GM12872 (cell line): ENCODE data around the gene DGUOK.

Source experiments
- CTCF ChIP-seq: IDR thresholded peaks from 3 replicates; pipeline ENCODE4 v1.5.1; 2011; ENCODE audit warnings: low read depth, mild to moderate bottlenecking, low read length, moderate library complexity; ENCODE audit not compliant: insufficient read depth

DGUOK gene

GRCh38 chr2:73963385-73964120 is 36.9 kb downstream of the DGUOK start:
- no peak for TF ChIP-seq CTCF

GRCh38 chr2:73964223-73964622 is 37.5 kb downstream of the DGUOK start:
- TF ChIP-seq CTCF: no peak

- no peak for TF ChIP-seq CTCF
Measured at GRCh38 chr2:73965053-73965452, 38.4 kb downstream of the DGUOK start.

- TF ChIP-seq CTCF: no peak
Measured at GRCh38 chr2:73968357-73968937, 41.8 kb downstream of the DGUOK start.

GRCh38 chr2:73969356-73969755 is 42.7 kb downstream of the DGUOK start:
- TF ChIP-seq CTCF: no peak

GRCh38 chr2:73970141-73970803 is 43.6 kb downstream of the DGUOK start:
- no peak for TF ChIP-seq CTCF

GRCh38 chr2:73970850-73971471 is 44.3 kb downstream of the DGUOK start:
- no peak for TF ChIP-seq CTCF
